ENCODE data around the gene TSFM. TPM values are rescaled to one million over a fixed set of nuclear protein-coding genes. Genes with fewer than 3 reads are reported as not detected.

TSFM gene
- total and polyA plus RNA-seq, 2 of the 13 experiments (the other 11 are each of a cell fraction or from before 2014, with no cell fraction given) = 29.8 to 68.3 TPM

DNA sequence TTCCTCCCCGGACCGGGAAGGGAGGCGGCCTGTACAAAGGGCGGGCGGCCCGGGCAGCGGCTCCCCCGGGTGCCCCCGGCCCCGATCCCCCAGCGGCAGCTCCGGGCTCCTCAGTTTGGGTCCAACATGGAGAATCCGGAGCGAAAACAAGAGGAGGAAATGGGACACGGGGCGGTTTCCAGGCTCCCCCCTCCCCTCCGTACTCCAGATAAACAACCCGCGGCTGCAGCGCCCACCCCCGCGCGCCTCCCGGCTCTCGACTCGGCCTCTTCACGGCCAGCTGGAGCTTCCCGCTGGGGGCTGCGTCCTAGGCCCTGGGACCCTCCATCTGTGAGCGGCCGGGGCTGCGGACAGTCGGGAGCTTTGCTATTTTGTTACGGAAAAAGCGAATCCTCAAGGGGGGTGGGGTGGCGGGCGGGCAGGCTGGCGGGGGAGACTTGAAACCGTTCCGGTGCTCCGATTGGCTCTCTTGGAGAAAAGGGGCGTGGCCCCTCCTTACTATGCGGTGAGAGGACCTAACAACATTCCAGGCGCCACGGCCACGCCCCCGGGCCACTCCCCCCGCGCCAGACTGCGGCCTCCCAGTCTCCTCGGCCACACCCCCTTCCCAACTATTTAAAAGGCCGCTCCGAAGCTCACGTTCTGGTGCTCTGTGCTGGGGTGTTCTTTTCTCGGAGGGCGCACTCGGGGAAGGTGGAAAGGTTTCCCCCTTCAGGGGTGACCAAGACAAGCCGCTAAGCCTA is 64.2 kb downstream of the TSFM start, which contains the start of gene CTDSP2 (continued):
- TF ChIP-seq, protein P1, sequence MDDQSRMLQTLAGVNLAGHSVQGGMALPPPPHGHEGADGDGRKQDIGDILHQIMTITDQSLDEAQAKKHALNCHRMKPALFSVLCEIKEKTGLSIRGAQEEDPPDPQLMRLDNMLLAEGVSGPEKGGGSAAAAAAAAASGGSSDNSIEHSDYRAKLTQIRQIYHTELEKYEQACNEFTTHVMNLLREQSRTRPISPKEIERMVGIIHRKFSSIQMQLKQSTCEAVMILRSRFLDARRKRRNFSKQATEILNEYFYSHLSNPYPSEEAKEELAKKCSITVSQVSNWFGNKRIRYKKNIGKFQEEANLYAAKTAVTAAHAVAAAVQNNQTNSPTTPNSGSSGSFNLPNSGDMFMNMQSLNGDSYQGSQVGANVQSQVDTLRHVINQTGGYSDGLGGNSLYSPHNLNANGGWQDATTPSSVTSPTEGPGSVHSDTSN (CRISPR knock-in tag; IDR thresholded peaks at IDR 0.05; ENCODE audit: borderline replicate concordance) = no peak
- TF ChIP-seq, protein P2, sequence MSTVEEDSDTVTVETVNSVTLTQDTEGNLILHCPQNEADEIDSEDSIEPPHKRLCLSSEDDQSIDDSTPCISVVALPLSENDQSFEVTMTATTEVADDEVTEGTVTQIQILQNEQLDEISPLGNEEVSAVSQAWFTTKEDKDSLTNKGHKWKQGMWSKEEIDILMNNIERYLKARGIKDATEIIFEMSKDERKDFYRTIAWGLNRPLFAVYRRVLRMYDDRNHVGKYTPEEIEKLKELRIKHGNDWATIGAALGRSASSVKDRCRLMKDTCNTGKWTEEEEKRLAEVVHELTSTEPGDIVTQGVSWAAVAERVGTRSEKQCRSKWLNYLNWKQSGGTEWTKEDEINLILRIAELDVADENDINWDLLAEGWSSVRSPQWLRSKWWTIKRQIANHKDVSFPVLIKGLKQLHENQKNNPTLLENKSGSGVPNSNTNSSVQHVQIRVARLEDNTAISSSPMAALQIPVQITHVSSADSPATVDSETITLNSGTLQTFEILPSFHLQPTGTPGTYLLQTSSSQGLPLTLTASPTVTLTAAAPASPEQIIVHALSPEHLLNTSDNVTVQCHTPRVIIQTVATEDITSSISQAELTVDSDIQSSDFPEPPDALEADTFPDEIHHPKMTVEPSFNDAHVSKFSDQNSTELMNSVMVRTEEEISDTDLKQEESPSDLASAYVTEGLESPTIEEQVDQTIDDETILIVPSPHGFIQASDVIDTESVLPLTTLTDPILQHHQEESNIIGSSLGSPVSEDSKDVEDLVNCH (CRISPR knock-in tag; IDR thresholded peaks at IDR 0.05) = no peak
- TF ChIP-seq, protein P3, sequence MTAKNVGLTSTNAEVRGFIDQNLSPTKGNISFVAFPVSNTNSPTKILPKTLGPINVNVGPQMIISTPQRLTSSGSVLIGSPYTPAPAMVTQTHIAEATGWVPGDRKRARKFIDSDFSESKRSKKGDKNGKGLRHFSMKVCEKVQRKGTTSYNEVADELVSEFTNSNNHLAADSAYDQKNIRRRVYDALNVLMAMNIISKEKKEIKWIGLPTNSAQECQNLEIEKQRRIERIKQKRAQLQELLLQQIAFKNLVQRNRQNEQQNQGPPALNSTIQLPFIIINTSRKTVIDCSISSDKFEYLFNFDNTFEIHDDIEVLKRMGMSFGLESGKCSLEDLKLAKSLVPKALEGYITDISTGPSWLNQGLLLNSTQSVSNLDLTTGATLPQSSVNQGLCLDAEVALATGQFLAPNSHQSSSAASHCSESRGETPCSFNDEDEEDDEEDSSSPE (CRISPR knock-in tag; IDR thresholded peaks at IDR 0.05) = no peak
- TF ChIP-seq, protein P4, sequence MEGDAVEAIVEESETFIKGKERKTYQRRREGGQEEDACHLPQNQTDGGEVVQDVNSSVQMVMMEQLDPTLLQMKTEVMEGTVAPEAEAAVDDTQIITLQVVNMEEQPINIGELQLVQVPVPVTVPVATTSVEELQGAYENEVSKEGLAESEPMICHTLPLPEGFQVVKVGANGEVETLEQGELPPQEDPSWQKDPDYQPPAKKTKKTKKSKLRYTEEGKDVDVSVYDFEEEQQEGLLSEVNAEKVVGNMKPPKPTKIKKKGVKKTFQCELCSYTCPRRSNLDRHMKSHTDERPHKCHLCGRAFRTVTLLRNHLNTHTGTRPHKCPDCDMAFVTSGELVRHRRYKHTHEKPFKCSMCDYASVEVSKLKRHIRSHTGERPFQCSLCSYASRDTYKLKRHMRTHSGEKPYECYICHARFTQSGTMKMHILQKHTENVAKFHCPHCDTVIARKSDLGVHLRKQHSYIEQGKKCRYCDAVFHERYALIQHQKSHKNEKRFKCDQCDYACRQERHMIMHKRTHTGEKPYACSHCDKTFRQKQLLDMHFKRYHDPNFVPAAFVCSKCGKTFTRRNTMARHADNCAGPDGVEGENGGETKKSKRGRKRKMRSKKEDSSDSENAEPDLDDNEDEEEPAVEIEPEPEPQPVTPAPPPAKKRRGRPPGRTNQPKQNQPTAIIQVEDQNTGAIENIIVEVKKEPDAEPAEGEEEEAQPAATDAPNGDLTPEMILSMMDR (CRISPR knock-in tag; IDR thresholded peaks at IDR 0.05) = 0 out of 2 replicates have a peak, but pooled peaks have one; percentile 13
- TF ChIP-seq, protein P5, sequence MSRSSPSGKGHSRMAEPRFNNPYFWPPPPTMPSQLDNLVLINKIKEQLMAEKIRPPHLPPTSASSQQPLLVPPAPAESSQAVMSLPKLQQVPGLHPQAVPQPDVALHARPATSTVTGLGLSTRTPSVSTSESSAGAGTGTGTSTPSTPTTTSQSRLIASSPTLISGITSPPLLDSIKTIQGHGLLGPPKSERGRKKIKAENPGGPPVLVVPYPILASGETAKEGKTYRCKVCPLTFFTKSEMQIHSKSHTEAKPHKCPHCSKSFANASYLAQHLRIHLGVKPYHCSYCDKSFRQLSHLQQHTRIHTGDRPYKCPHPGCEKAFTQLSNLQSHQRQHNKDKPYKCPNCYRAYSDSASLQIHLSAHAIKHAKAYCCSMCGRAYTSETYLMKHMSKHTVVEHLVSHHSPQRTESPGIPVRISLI (CRISPR knock-in tag; IDR thresholded peaks at IDR 0.05; ENCODE audit: borderline replicate concordance) = no peak
- no peak for TF ChIP-seq ZBTB8A (CRISPR knock-in tag; IDR thresholded peaks at IDR 0.05; ENCODE audit: borderline replicate concordance, low read depth)
- TF ChIP-seq KDM1A (CRISPR knock-in tag; IDR thresholded peaks at IDR 0.05) = no peak
- no peak for TF ChIP-seq ZNF143 (CRISPR knock-in tag; IDR thresholded peaks at IDR 0.05)
- peak; percentile 73; the same call in 1 of the 2 replicates for TF ChIP-seq FOXK1 (CRISPR knock-in tag; IDR thresholded peaks at IDR 0.05; ENCODE audit: borderline replicate concordance, low read depth)
- TF ChIP-seq SP2 (CRISPR knock-in tag; IDR thresholded peaks at IDR 0.05) = 0 out of 2 replicates have a peak, but pooled peaks have one; percentile 50
- no peak for TF ChIP-seq KLF6 (CRISPR knock-in tag; IDR thresholded peaks at IDR 0.05)
- no peak for TF ChIP-seq ZNF343 (CRISPR knock-in tag; IDR thresholded peaks at IDR 0.05)
- TF ChIP-seq, protein P6, sequence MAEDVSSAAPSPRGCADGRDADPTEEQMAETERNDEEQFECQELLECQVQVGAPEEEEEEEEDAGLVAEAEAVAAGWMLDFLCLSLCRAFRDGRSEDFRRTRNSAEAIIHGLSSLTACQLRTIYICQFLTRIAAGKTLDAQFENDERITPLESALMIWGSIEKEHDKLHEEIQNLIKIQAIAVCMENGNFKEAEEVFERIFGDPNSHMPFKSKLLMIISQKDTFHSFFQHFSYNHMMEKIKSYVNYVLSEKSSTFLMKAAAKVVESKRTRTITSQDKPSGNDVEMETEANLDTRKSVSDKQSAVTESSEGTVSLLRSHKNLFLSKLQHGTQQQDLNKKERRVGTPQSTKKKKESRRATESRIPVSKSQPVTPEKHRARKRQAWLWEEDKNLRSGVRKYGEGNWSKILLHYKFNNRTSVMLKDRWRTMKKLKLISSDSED (CRISPR knock-in tag; IDR thresholded peaks at IDR 0.05) = no peak
- no peak for TF ChIP-seq MIER3 (CRISPR knock-in tag; IDR thresholded peaks at IDR 0.05; ENCODE audit: borderline replicate concordance)
- TF ChIP-seq, protein P7, sequence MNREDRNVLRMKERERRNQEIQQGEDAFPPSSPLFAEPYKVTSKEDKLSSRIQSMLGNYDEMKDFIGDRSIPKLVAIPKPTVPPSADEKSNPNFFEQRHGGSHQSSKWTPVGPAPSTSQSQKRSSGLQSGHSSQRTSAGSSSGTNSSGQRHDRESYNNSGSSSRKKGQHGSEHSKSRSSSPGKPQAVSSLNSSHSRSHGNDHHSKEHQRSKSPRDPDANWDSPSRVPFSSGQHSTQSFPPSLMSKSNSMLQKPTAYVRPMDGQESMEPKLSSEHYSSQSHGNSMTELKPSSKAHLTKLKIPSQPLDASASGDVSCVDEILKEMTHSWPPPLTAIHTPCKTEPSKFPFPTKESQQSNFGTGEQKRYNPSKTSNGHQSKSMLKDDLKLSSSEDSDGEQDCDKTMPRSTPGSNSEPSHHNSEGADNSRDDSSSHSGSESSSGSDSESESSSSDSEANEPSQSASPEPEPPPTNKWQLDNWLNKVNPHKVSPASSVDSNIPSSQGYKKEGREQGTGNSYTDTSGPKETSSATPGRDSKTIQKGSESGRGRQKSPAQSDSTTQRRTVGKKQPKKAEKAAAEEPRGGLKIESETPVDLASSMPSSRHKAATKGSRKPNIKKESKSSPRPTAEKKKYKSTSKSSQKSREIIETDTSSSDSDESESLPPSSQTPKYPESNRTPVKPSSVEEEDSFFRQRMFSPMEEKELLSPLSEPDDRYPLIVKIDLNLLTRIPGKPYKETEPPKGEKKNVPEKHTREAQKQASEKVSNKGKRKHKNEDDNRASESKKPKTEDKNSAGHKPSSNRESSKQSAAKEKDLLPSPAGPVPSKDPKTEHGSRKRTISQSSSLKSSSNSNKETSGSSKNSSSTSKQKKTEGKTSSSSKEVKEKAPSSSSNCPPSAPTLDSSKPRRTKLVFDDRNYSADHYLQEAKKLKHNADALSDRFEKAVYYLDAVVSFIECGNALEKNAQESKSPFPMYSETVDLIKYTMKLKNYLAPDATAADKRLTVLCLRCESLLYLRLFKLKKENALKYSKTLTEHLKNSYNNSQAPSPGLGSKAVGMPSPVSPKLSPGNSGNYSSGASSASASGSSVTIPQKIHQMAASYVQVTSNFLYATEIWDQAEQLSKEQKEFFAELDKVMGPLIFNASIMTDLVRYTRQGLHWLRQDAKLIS (CRISPR knock-in tag; IDR thresholded peaks at IDR 0.05) = no peak
